Naive thymus-derived CD4-positive, alpha-beta T cell (primary cell): Measurements from ENCODE around the gene KLHL10. TPM values are rescaled to one million over a fixed set of nuclear protein-coding genes. Genes with fewer than 3 reads are reported as not detected.

Source experiments
- ATAC-seq: fragments of 150-1000 bp; cut with Tn5 transposase; 2 replicates; pipeline ENCODE4 v1.10.0; 2021; ENCODE audit warnings: mild to moderate bottlenecking, moderate library complexity
- CTCF ChIA-PET: fragments of 350-600 bp; sonication (Branson Sonifier 250); formaldehyde crosslinking; loops from one replicate; lab custom pipeline; 2021; ENCODE audit warnings: antibody characterized with exemption; lab: Charles Lee
- POLR2A ChIA-PET: fragments of 350-600 bp; sonication (Branson Sonifier 250); formaldehyde crosslinking; loops from one replicate; lab custom pipeline; 2021; ENCODE audit warnings: antibody characterized with exemption, inconsistent platforms; lab: Charles Lee
- DNase-seq, 9 donors: peaks; one replicate each; pipeline versions ENCODE4 v3.0.0 to v3.0.0-alpha.2; 2020 to 2022; ENCODE audit warnings: mixed read lengths in 1 of 9
- H3K27ac ChIP-seq: one replicate; pipeline ENCODE4 v1.7.0; 2013; ENCODE audit warnings: mild to moderate bottlenecking, low read depth, low read length, moderate library complexity
- H3K27me3 ChIP-seq, 2 donors: one replicate each; pipeline ENCODE4 v1.7.0; 2013; ENCODE audit warnings: low read length in 2 of 2, mild to moderate bottlenecking in 2 of 2, moderate library complexity in 2 of 2; ENCODE audit not compliant: control insufficient read depth in 2 of 2, insufficient read depth in 2 of 2
- H3K36me3 ChIP-seq, 3 experiments: 1 replicate in 2 of 3; 2 replicates in 1 of 3; pipeline ENCODE4 v1.7.0; 2013; ENCODE audit warnings: low read length in 3 of 3, mild to moderate bottlenecking in 3 of 3, moderate library complexity in 1 of 3; ENCODE audit not compliant: insufficient read depth in 3 of 3, control insufficient read depth in 2 of 3
- H3K4me1 ChIP-seq, 2 donors: one replicate each; pipeline ENCODE4 v1.7.0; 2013; ENCODE audit warnings: low read length in 2 of 2, mild to moderate bottlenecking in 2 of 2, moderate library complexity in 1 of 2; ENCODE audit not compliant: control insufficient read depth in 2 of 2, insufficient read depth in 2 of 2
- H3K4me3 ChIP-seq: 2 replicates; pipeline ENCODE4 v1.7.0; 2013; ENCODE audit warnings: mild to moderate bottlenecking, low read length
- H3K9me3 ChIP-seq, 3 experiments: 1 replicate in 2 of 3; 2 replicates in 1 of 3; pipeline ENCODE4 v1.7.0; 2013; ENCODE audit warnings: low read length in 3 of 3; ENCODE audit not compliant: control insufficient read depth in 2 of 3
- H3K27ac Mint-ChIP-seq, 9 donors: one replicate each; pipeline ENCODE4 v1.8.0; 2020 to 2022; ENCODE audit warnings: mixed read lengths in 9 of 9, mild to moderate bottlenecking in 8 of 9, moderate library complexity in 5 of 9, inconsistent platforms in 2 of 9
- H3K27me3 Mint-ChIP-seq, 5 donors: one replicate each; pipeline ENCODE4 v1.8.0; 2021 to 2022; ENCODE audit warnings: mixed read lengths in 5 of 5, mild to moderate bottlenecking in 1 of 5
- H3K36me3 Mint-ChIP-seq, 5 donors: one replicate each; pipeline ENCODE4 v1.8.0; 2020 to 2022; ENCODE audit warnings: mixed read lengths in 5 of 5, mild to moderate bottlenecking in 3 of 5, inconsistent platforms in 1 of 5
- H3K4me1 Mint-ChIP-seq, 7 donors: one replicate each; pipeline ENCODE4 v1.8.0; 2020 to 2022; ENCODE audit warnings: mixed read lengths in 7 of 7, mild to moderate bottlenecking in 3 of 7, inconsistent platforms in 1 of 7
- H3K4me3 Mint-ChIP-seq, 10 donors: one replicate each; pipeline ENCODE4 v1.8.0; 2020 to 2022; ENCODE audit warnings: mild to moderate bottlenecking in 10 of 10, mixed read lengths in 10 of 10, moderate library complexity in 6 of 10, inconsistent platforms in 2 of 10
- H3K9me3 Mint-ChIP-seq, 11 donors: one replicate each; pipeline ENCODE4 v1.8.0; 2020 to 2022; ENCODE audit warnings: mixed read lengths in 11 of 11, mild to moderate bottlenecking in 4 of 11, inconsistent platforms in 1 of 11, moderate library complexity in 1 of 11
- intact Hi-C, 2 donors: fragments of 100-400 bp; cut with micrococcal nuclease; formaldehyde crosslinking; loops; one replicate each; pipeline ENCODE4 v1.15.1; 2023
- polyA plus RNA-seq, 2 donors: library from polyadenylated mRNA; unstranded; fragments of 300-500 nt; fragmentation: Illumina TruSeq; gene quantifications; one replicate each; pipeline ENCODE4 v1.2.3, GENCODE V29; 2021
- total RNA-seq, 6 experiments: library from RNA in 5 of 6; stranded (reverse) in 5 of 6; gene quantifications; 1 replicate in 5 of 6; 2 replicates in 1 of 6; pipeline ENCODE4 v1.2.3 and lab custom pipeline; 2021 to 2026

KLHL10 gene
- total and polyA plus RNA-seq, 7 experiments from 2014 or later: not detected

DNA sequence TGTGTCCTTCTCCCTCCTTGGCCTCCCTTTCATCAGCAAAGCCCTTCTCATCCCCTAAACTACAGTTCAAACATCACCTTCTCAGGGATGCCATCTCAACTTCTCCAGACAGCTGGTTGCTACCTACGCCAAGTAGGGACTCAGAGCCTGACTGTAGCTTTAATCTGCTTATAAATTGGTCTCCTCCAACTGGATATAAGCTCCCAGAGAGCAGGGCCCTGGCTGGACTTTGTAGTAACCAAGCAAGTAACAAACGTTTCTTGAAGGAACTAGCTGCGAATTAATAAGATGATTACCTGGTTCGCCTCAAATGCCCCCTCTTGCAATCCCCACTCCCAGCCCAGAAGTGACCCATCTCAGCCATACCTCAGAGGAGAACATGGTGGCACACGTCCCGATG lies 45.1 kb downstream of the KLHL10 start:
- H3K27ac ChIP-seq: no peak overlapping the region
- intact Hi-C loops: no loop called here
- peaks cover 8 to 43% (median 32%) of the 10 kb centered on the region in 5 donors for H3K36me3 Mint-ChIP-seq
- peaks cover 24 to 85% (median 34%) of the 10 kb centered on the region in 3 experiments for H3K36me3 ChIP-seq
- H3K4me1 ChIP-seq: no peaks in the 10 kb centered on the region
- DNase-seq: no peak
- no peak for ATAC-seq
- no peak overlapping the region for H3K4me3 ChIP-seq
- peaks cover 0 to 4% (median 0%) of the 10 kb centered on the region in 7 donors for H3K4me1 Mint-ChIP-seq
- CTCF ChIA-PET: interaction anchor here (0.5 kb wide), 1 partner anchor 232 kb away, joined by 3 read pairs; no protein-coding TSS in a partner anchor
- H3K9me3 Mint-ChIP-seq: no peaks in the 10 kb centered on the region
- H3K4me3 Mint-ChIP-seq: no peak overlapping the region
- H3K27me3 Mint-ChIP-seq: no peaks in the 10 kb centered on the region
- POLR2A ChIA-PET: no interaction called here
- no peaks in the 10 kb centered on the region for H3K9me3 ChIP-seq
- no peaks in the 10 kb centered on the region for H3K27me3 ChIP-seq
- H3K27ac Mint-ChIP-seq: peak overlapping the region in 3 of 9 donors; percentile 7 to 73 (median 14)

DNA sequence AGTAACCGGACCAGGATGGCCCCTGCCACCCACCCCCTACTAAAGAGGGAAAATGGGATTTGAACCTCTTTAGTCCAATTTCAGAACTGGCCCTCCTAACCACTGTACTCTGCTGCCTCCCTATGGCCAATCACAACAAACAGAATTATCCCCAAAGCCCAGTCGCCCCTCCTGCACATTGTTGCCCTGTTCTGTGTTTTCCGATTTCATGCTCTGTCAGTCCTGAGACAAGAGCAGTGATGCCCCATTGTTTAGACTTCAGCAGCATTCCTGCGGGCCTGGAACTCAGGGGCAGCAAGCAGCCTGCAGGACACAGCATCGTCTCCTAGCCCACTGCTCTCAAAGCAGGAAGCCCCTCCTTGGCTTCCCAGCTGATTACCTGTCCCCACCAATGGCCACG lies 48.1 kb downstream of the KLHL10 start:
- Histone ChIP-seq H3K27me3 (no peaks in the 10 kb centered on the region), H3K9me3 (no peaks in the 10 kb centered on the region), H3K4me3 (no peak overlapping the region), H3K4me1 (no peaks in the 10 kb centered on the region), H3K36me3 (peaks cover 19 to 82% (median 22%) of the 10 kb centered on the region in 3 experiments), H3K27ac (no peak overlapping the region)
- intact Hi-C loops: loop anchor here in 1 of 2 donors (1.0 kb wide), 1 partner anchor 147 kb away; no protein-coding TSS in a partner anchor
- CTCF ChIA-PET: interaction anchor here (0.8 kb wide), 1 partner anchor 84 kb away, joined by 3 read pairs; no protein-coding TSS in a partner anchor
- DNase-seq (no peak), ATAC-seq (no peak)
- POLR2A ChIA-PET: no interaction called here
- Mint-ChIP-seq H3K9me3 (no peaks in the 10 kb centered on the region), H3K27me3 (no peaks in the 10 kb centered on the region), H3K36me3 (peaks cover 12 to 41% (median 28%) of the 10 kb centered on the region in 5 donors), H3K4me3 (no peak overlapping the region), H3K27ac (peak overlapping the region in 2 of 9 donors; percentile 51), H3K4me1 (peaks cover 0 to 4% (median 0%) of the 10 kb centered on the region in 7 donors)

DNA sequence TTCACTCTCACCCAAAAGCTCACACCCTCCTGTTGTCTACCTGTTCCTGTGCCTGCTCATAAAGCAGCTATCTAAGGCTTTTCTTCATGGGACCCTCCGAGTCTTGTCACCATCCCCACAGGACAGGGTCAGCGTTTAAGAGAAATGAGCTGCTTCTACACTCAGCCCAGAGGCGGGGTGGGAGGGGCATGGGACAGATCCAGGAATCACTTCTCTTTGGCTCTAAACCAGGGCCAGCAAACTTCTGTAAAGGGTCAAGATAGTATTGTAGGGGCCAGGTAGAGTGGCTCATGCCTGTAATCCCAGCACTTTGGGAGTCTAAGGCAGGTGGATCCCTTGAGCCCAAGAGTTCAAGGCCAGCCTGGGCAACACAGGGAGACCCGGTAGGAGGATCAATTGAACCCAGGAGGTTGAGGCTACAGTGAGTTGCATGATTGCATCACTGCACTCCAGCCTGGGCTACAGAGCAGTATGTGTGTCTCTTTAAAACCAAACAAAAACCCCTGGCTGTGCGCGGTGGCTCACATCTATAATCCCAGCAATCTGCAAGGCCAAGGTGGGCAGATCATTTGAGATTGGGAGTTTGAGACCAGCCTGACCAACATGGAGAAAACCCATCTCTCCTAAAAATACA lies 50.8 kb downstream of the KLHL10 start:
- H3K4me1 ChIP-seq: no peaks in the 10 kb centered on the region
- H3K9me3 ChIP-seq: no peaks in the 10 kb centered on the region
- no peak overlapping the region for H3K27ac ChIP-seq
- Mint-ChIP-seq H3K4me1 (peaks cover 0 to 4% (median 0%) of the 10 kb centered on the region in 7 donors), H3K27ac (peak overlapping the region in 1 of 9 donors; percentile 32), H3K36me3 (peaks cover 7 to 49% (median 14%) of the 10 kb centered on the region in 5 donors), H3K27me3 (no peaks in the 10 kb centered on the region), H3K9me3 (no peaks in the 10 kb centered on the region), H3K4me3 (no peak overlapping the region)
- no peak overlapping the region for H3K4me3 ChIP-seq
- intact Hi-C loops: no loop called here
- ChIA-PET POLR2A (no interaction called here), CTCF (no interaction called here)
- DNase-seq: no peak
- ATAC-seq: no peak
- H3K36me3 ChIP-seq: peaks cover 11 to 89% (median 22%) of the 10 kb centered on the region in 3 experiments
- no peaks in the 10 kb centered on the region for H3K27me3 ChIP-seq

DNA sequence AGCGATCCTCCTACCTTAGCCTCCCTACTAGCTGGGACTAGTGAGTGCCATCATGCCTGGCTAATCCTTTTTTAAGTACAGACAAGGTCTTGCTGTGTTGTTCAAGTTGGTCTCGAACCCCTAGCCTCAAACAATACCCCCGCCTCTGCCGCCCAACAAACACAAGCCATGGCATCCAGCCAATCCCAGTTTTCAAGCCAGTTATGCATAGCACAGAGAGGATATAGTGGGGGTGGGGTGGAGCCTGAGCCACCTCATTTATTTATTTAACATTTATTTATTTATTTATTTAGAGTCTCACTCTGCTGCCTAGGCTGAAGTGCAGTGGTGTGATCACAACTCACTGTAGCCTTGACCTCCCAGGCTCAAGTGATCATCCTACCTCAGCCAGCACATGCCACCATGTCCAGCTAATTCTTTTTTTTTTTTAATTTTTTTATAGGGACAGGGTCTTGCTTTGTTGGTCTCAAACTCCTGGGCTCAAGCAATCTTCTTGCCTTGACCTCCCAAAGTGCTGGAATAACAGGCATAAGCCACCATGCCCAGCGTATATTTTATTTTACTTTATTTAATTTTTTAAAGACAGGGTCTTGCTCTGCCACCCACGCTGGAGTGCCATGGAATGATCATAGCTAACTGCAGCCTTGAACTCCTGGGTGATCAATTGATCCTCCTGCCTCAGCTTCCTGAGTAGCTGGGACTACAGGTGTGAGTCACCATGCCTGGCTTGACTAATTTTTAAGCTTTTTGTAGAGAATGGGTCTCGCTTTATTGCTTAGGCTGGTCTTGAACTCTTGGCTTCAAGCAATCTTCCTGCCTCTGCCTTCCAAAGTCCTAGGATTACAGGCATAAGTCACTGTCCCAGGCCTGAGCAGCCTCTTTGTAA lies 53.8 kb downstream of the KLHL10 start:
- ChIA-PET POLR2A (no interaction called here), CTCF (no interaction called here)
- intact Hi-C loops: no loop called here
- Histone ChIP-seq H3K27ac (no peak overlapping the region), H3K4me3 (no peak overlapping the region), H3K4me1 (no peaks in the 10 kb centered on the region), H3K9me3 (no peaks in the 10 kb centered on the region), H3K36me3 (peaks cover 14 to 89% (median 14%) of the 10 kb centered on the region in 3 experiments), H3K27me3 (no peaks in the 10 kb centered on the region)
- Mint-ChIP-seq H3K27me3 (no peaks in the 10 kb centered on the region), H3K4me3 (no peak overlapping the region), H3K27ac (peak overlapping the region in 1 of 9 donors; percentile 41), H3K36me3 (peaks cover 4 to 52% (median 11%) of the 10 kb centered on the region in 5 donors), H3K9me3 (no peaks in the 10 kb centered on the region), H3K4me1 (peaks cover 0 to 5% (median 0%) of the 10 kb centered on the region in 7 donors)
- DNase-seq: no peak
- no peak for ATAC-seq

- H3K4me3 ChIP-seq: no peak overlapping the region
- CTCF ChIA-PET: no interaction called here
- peaks cover 13 to 89% (median 14%) of the 10 kb centered on the region in 3 experiments for H3K36me3 ChIP-seq
- Mint-ChIP-seq H3K4me1 (peaks cover 0 to 5% (median 0%) of the 10 kb centered on the region in 7 donors), H3K27ac (peak overlapping the region in 1 of 9 donors; percentile 41), H3K4me3 (no peak overlapping the region), H3K36me3 (peaks cover 4 to 58% (median 17%) of the 10 kb centered on the region in 5 donors), H3K27me3 (no peaks in the 10 kb centered on the region), H3K9me3 (no peaks in the 10 kb centered on the region)
- no peak for ATAC-seq
- no peak overlapping the region for H3K27ac ChIP-seq
- H3K9me3 ChIP-seq: no peaks in the 10 kb centered on the region
- H3K4me1 ChIP-seq: no peaks in the 10 kb centered on the region
- intact Hi-C loops: no loop called here
- POLR2A ChIA-PET: no interaction called here
- no peaks in the 10 kb centered on the region for H3K27me3 ChIP-seq
- no peak for DNase-seq
Measured at GRCh38 chr17:41892021-41892376, 54.4 kb downstream of the KLHL10 start.

DNA sequence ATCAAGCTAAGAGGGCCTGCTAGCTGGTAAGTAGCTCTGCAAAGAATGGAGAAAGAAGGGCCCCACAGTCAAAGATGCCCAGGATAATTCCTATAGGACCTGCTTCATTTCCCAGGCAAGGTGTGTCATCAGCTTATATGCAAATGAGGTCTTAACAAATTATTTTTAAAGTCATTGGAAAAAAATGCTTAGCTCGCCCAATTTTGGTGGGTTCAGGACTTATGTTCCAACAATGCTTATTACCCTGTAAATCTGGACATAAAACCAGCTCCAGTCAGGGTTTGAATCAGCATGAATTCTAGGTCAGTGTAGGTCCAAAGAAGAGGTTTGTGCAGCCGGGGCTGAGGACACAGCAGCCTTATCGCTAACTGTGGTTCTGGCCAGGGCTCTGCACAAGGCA lies 55.8 kb downstream of the KLHL10 start:
- H3K9me3 ChIP-seq: no peaks in the 10 kb centered on the region
- Mint-ChIP-seq H3K4me3 (no peak overlapping the region), H3K4me1 (peaks cover 0 to 5% (median 0%) of the 10 kb centered on the region in 7 donors), H3K27ac (no peak overlapping the region), H3K9me3 (no peaks in the 10 kb centered on the region), H3K27me3 (no peaks in the 10 kb centered on the region), H3K36me3 (peaks cover 0 to 58% (median 18%) of the 10 kb centered on the region in 5 donors)
- no peak overlapping the region for H3K4me3 ChIP-seq
- no peaks in the 10 kb centered on the region for H3K27me3 ChIP-seq
- intact Hi-C loops: no loop called here
- ATAC-seq (no peak), DNase-seq (no peak)
- CTCF ChIA-PET: interaction anchor here (0.7 kb wide), 1 partner anchor 103 kb away, joined by 5 read pairs; no protein-coding TSS in a partner anchor
- H3K27ac ChIP-seq: no peak overlapping the region
- H3K36me3 ChIP-seq: peaks cover 15 to 90% (median 17%) of the 10 kb centered on the region in 3 experiments
- no peaks in the 10 kb centered on the region for H3K4me1 ChIP-seq
- POLR2A ChIA-PET: interaction anchor here (0.7 kb wide), 1 partner anchor 205 kb away, joined by 3 read pairs; the partner anchor contains the start of gene EIF1
